SK-N-SH treated with all-trans-retinoic acid at 6 μM for 48 hours (cell line): ENCODE data around the gene ABL2.
A peak's percentile ranks its signal among the peaks of the same experiment; 100 is the strongest.

Experiments used
- ATAC-seq: fragments of 200-7000 bp; cut with Tn5 transposase; 3 replicates; pipeline ENCODE4 v1.9.1; 2020; ENCODE audit warnings: mild to moderate bottlenecking, moderate library complexity
- ARNTL ChIP-seq: fragments of 450-650 bp; formaldehyde crosslinking; IDR thresholded peaks from 2 replicates; pipeline ENCODE4 v1.5.0; 2020; ENCODE audit warnings: low read depth, mild to moderate bottlenecking, moderate library complexity, borderline replicate concordance
- BACH2 ChIP-seq: fragments of 250-450 bp; sonication (Bioruptor Pico); IDR thresholded peaks from 2 replicates; pipeline ENCODE4 v1.9.0; 2021; ENCODE audit warnings: mild to moderate bottlenecking, borderline replicate concordance
- CSDC2 ChIP-seq: fragments of 250-450 bp; sonication (Bioruptor Pico); IDR thresholded peaks from 2 replicates; pipeline ENCODE4 v1.5.0; 2020; ENCODE audit warnings: mild to moderate bottlenecking, moderate library complexity
- ESRRG ChIP-seq: fragments of 250-450 bp; sonication (Bioruptor Pico); IDR thresholded peaks from 2 replicates; pipeline ENCODE4 v1.6.1; 2021; ENCODE audit warnings: mild to moderate bottlenecking
- OSR1 ChIP-seq: fragments of 250-450 bp; sonication (Bioruptor Pico); IDR thresholded peaks from 2 replicates; pipeline ENCODE4 v1.8.0; 2022; ENCODE audit warnings: moderate library complexity, mild to moderate bottlenecking, inconsistent platforms
- POU6F1 ChIP-seq: fragments of 250-450 bp; sonication (Bioruptor Pico); IDR thresholded peaks from 2 replicates; pipeline ENCODE4 v1.8.0; 2021; ENCODE audit warnings: low read depth, mild to moderate bottlenecking, moderate library complexity, borderline replicate concordance
- PPARA ChIP-seq: fragments of 250-450 bp; sonication (Bioruptor Pico); IDR thresholded peaks from 2 replicates; pipeline ENCODE4 v1.5.0; 2020; ENCODE audit warnings: mild to moderate bottlenecking, borderline replicate concordance
- RARB ChIP-seq: fragments of 250-450 bp; sonication (Bioruptor Pico); IDR thresholded peaks from 2 replicates; pipeline ENCODE4 v1.8.0; 2021; ENCODE audit warnings: mild to moderate bottlenecking, moderate library complexity
- SNAI2 ChIP-seq: fragments of 250-450 bp; sonication (Bioruptor Pico); IDR thresholded peaks from 2 replicates; pipeline ENCODE4 v1.5.0; 2020; ENCODE audit warnings: mild to moderate bottlenecking, moderate library complexity
- TCF4 ChIP-seq: fragments of 250-450 bp; sonication (Bioruptor Pico); IDR thresholded peaks from 2 replicates; pipeline ENCODE4 v1.8.0; 2021; ENCODE audit warnings: mild to moderate bottlenecking, moderate library complexity, borderline replicate concordance
- TOX ChIP-seq: fragments of 250-450 bp; sonication (Bioruptor Pico); IDR thresholded peaks from 2 replicates; pipeline ENCODE4 v1.8.0; 2021; ENCODE audit warnings: mild to moderate bottlenecking, moderate library complexity, borderline replicate concordance
- ZC3H10 ChIP-seq: fragments of 250-450 bp; sonication (Bioruptor Pico); IDR thresholded peaks from 2 replicates; pipeline ENCODE4 v1.5.1; 2021; ENCODE audit warnings: mild to moderate bottlenecking, moderate library complexity
- ZFP30 ChIP-seq: fragments of 450-650 bp; formaldehyde crosslinking; IDR thresholded peaks from 2 replicates; pipeline ENCODE4 v1.5.0; 2022; ENCODE audit warnings: mild to moderate bottlenecking, moderate library complexity
- ZNF565 ChIP-seq: fragments of 450-650 bp; formaldehyde crosslinking; conservative IDR thresholded peaks from 2 replicates; pipeline ENCODE4 v1.5.0; 2020; ENCODE audit warnings: low read depth, mild to moderate bottlenecking, moderate library complexity
- ZNF70 ChIP-seq: fragments of 450-650 bp; formaldehyde crosslinking; IDR thresholded peaks from 2 replicates; pipeline ENCODE4 v1.5.0; 2020; ENCODE audit warnings: mild to moderate bottlenecking, moderate library complexity
- ZNF8 ChIP-seq: fragments of 450-650 bp; formaldehyde crosslinking; IDR thresholded peaks from 2 replicates; pipeline ENCODE4 v1.5.0; 2020; ENCODE audit warnings: mild to moderate bottlenecking, moderate library complexity
- TF ChIP-seq, protein P1 (sequence below): fragments of 250-450 bp; sonication (Bioruptor Pico); IDR thresholded peaks from 2 replicates; pipeline ENCODE4 v1.5.0; 2020; ENCODE audit warnings: mild to moderate bottlenecking, moderate library complexity
- TF ChIP-seq, protein P2 (sequence below): fragments of 250-450 bp; sonication (Bioruptor Pico); IDR thresholded peaks from 2 replicates; pipeline ENCODE4 v1.5.1; 2021; ENCODE audit warnings: mild to moderate bottlenecking, moderate library complexity
- TF ChIP-seq, protein P3 (sequence below): fragments of 250-450 bp; sonication (Bioruptor Pico); IDR thresholded peaks from 2 replicates; pipeline ENCODE4 v1.8.0; 2020; ENCODE audit warnings: mild to moderate bottlenecking, moderate library complexity, borderline replicate concordance

ABL2 gene

GRCh38 chr1:179082999-179083335 is 146.5 kb downstream of the ABL2 start (continued):
- TF ChIP-seq ESRRG (CRISPR knock-in tag), result no peak
- TF ChIP-seq, protein P1, sequence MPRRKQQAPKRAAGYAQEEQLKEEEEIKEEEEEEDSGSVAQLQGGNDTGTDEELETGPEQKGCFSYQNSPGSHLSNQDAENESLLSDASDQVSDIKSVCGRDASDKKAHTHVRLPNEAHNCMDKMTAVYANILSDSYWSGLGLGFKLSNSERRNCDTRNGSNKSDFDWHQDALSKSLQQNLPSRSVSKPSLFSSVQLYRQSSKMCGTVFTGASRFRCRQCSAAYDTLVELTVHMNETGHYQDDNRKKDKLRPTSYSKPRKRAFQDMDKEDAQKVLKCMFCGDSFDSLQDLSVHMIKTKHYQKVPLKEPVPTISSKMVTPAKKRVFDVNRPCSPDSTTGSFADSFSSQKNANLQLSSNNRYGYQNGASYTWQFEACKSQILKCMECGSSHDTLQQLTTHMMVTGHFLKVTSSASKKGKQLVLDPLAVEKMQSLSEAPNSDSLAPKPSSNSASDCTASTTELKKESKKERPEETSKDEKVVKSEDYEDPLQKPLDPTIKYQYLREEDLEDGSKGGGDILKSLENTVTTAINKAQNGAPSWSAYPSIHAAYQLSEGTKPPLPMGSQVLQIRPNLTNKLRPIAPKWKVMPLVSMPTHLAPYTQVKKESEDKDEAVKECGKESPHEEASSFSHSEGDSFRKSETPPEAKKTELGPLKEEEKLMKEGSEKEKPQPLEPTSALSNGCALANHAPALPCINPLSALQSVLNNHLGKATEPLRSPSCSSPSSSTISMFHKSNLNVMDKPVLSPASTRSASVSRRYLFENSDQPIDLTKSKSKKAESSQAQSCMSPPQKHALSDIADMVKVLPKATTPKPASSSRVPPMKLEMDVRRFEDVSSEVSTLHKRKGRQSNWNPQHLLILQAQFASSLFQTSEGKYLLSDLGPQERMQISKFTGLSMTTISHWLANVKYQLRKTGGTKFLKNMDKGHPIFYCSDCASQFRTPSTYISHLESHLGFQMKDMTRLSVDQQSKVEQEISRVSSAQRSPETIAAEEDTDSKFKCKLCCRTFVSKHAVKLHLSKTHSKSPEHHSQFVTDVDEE (CRISPR knock-in tag), result no peak
- TF ChIP-seq BACH2 (CRISPR knock-in tag), result no peak

- ATAC-seq, result peak; percentile 52
- TF ChIP-seq POU6F1 (no peak), ZNF8 (CRISPR knock-in tag) (no peak), RARB (CRISPR knock-in tag) (no peak), OSR1 (no peak), CSDC2 (CRISPR knock-in tag) (no peak), ZFP30 (CRISPR knock-in tag) (no peak), TOX (no peak), BACH2 (CRISPR knock-in tag) (no peak), ARNTL (CRISPR knock-in tag) (no peak), ZC3H10 (CRISPR knock-in tag) (no peak), ZNF70 (CRISPR knock-in tag) (no peak), ZNF565 (CRISPR knock-in tag) (no peak), TCF4 (CRISPR knock-in tag) (no peak), SNAI2 (CRISPR knock-in tag) (no peak), PPARA (no peak)
- TF ChIP-seq, protein P2, sequence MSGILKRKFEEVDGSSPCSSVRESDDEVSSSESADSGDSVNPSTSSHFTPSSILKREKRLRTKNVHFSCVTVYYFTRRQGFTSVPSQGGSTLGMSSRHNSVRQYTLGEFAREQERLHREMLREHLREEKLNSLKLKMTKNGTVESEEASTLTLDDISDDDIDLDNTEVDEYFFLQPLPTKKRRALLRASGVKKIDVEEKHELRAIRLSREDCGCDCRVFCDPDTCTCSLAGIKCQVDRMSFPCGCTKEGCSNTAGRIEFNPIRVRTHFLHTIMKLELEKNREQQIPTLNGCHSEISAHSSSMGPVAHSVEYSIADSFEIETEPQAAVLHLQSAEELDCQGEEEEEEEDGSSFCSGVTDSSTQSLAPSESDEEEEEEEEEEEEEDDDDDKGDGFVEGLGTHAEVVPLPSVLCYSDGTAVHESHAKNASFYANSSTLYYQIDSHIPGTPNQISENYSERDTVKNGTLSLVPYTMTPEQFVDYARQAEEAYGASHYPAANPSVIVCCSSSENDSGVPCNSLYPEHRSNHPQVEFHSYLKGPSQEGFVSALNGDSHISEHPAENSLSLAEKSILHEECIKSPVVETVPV (CRISPR knock-in tag), result no peak
- TF ChIP-seq, protein P3, sequence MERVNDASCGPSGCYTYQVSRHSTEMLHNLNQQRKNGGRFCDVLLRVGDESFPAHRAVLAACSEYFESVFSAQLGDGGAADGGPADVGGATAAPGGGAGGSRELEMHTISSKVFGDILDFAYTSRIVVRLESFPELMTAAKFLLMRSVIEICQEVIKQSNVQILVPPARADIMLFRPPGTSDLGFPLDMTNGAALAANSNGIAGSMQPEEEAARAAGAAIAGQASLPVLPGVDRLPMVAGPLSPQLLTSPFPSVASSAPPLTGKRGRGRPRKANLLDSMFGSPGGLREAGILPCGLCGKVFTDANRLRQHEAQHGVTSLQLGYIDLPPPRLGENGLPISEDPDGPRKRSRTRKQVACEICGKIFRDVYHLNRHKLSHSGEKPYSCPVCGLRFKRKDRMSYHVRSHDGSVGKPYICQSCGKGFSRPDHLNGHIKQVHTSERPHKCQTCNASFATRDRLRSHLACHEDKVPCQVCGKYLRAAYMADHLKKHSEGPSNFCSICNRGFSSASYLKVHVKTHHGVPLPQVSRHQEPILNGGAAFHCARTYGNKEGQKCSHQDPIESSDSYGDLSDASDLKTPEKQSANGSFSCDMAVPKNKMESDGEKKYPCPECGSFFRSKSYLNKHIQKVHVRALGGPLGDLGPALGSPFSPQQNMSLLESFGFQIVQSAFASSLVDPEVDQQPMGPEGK (CRISPR knock-in tag), result no peak
- TF ChIP-seq, protein P1 (CRISPR knock-in tag), result no peak
These were observed 147.0 kb downstream of the ABL2 start for GRCh38 chr1:179082333-179082998.

GRCh38 chr1:179081687-179082332 is 147.7 kb downstream of the ABL2 start, which contains the start of gene TOR3A:
Gene TOR3A, plus strand, starts transcription at chr1:179082070. Its CDS starts 59 bp downstream, at chr1:179082129.
- peak; percentile 13; the same call in 1 of the 2 replicates for TF ChIP-seq POU6F1
- TF ChIP-seq ZNF8 (CRISPR knock-in tag), result no peak
- peak; percentile 95 for ATAC-seq
